Fibroblast of lung (primary cell): ENCODE measurements around the gene EFCAB12. TPM values are rescaled to one million over a fixed set of nuclear protein-coding genes. Genes with fewer than 3 reads are reported as not detected.

Source experiments
- DNase-seq, 2 donors: peaks; one replicate each; pipeline versions ENCODE4 v3.0.0 to v3.0.0-alpha.2; 2010; ENCODE audit warnings: low read depth in 2 of 2
- H2AFZ ChIP-seq: 2 replicates; pipeline ENCODE4 v1.5.1; 2012; ENCODE audit warnings: low read length, control low read depth, inconsistent platforms
- H3K27ac ChIP-seq: 2 replicates; pipeline ENCODE4 v1.5.1; 2011; ENCODE audit warnings: low read length, control low read depth; ENCODE audit not compliant: insufficient read depth
- H3K27me3 ChIP-seq: 2 replicates; pipeline ENCODE4 v1.5.1; 2011; ENCODE audit warnings: mild to moderate bottlenecking, low read length; ENCODE audit not compliant: control insufficient read depth, insufficient read depth
- H3K36me3 ChIP-seq: 2 replicates; pipeline ENCODE4 v1.5.1; 2011; ENCODE audit warnings: low read length; ENCODE audit not compliant: control insufficient read depth, insufficient read depth
- H3K4me1 ChIP-seq: 2 replicates; pipeline ENCODE4 v1.5.1; 2011; ENCODE audit warnings: low read length; ENCODE audit not compliant: control insufficient read depth, insufficient read depth; ENCODE audit errors: extremely low read depth
- H3K4me2 ChIP-seq: 2 replicates; pipeline ENCODE4 v1.5.1; 2011; ENCODE audit warnings: low read length, control low read depth; ENCODE audit not compliant: insufficient read depth; ENCODE audit errors: extremely low read depth
- H3K4me3 ChIP-seq, 4 experiments: fragments of 200-600 bp in 1 of 4; sonication (generic) in 1 of 4; replicated peaks in 1 of 4; 2 replicates each; pipeline ENCODE4 v1.5.1; 2011 to 2016; ENCODE audit warnings: low read length in 4 of 4, low read depth in 3 of 4, mild to moderate bottlenecking in 3 of 4, control low read depth in 2 of 4, inconsistent platforms in 1 of 4, mixed read lengths in 1 of 4; ENCODE audit not compliant: insufficient read depth in 1 of 4; ENCODE audit errors: control extremely low read depth in 1 of 4
- H3K79me2 ChIP-seq: 2 replicates; pipeline ENCODE4 v1.5.1; 2012; ENCODE audit warnings: mild to moderate bottlenecking, low read length, inconsistent platforms; ENCODE audit not compliant: control insufficient read depth, insufficient read depth
- H3K9ac ChIP-seq: 2 replicates; pipeline ENCODE4 v1.5.1; 2011; ENCODE audit warnings: mild to moderate bottlenecking, low read length, control low read depth; ENCODE audit not compliant: insufficient read depth
- H3K9me3 ChIP-seq: 2 replicates; pipeline ENCODE4 v1.5.1; 2012; ENCODE audit warnings: low read depth, low read length; ENCODE audit not compliant: control insufficient read depth, insufficient read depth
- H4K20me1 ChIP-seq: 2 replicates; pipeline ENCODE4 v1.5.1; 2011; ENCODE audit warnings: low read length; ENCODE audit not compliant: control insufficient read depth, insufficient read depth; ENCODE audit errors: extremely low read depth
- CTCF ChIP-seq, 2 donors: IDR thresholded peaks in 1 of 2; conservative IDR thresholded peaks in 1 of 2; 1 replicate in 1 of 2; 2 replicates in 1 of 2; pipeline ENCODE4 v1.5.1; 2011 to 2012; ENCODE audit warnings: low read length in 2 of 2, control low read depth in 1 of 2, inconsistent platforms in 1 of 2, low read depth in 1 of 2, mild to moderate bottlenecking in 1 of 2
- EZH2 ChIP-seq: IDR thresholded peaks from 2 replicates; pipeline ENCODE4 v1.5.1; 2012; ENCODE audit warnings: low read length, control low read depth, mild to moderate bottlenecking; ENCODE audit errors: missing control alignments
- polyA plus RNA-seq, 2 donors: library from polyadenylated mRNA; depleted of rRNA in 1 of 2; stranded (reverse) in 1 of 2; unstranded in 1 of 2; fragments of >200 nt; gene quantifications; 2 replicates each; pipeline ENCODE4 v1.2.1, GENCODE V29; 2011 to 2012; ENCODE audit warnings: missing spikeins in 1 of 2
- total RNA-seq: library from RNA; depleted of rRNA; stranded (reverse); fragments of >200 nt; gene quantifications from 2 replicates; pipeline ENCODE4 v1.2.1, GENCODE V29; 2014

The EFCAB12 gene
- total and polyA plus RNA-seq, 2 donors (not counting 1 experiment from before 2014, with no cell fraction given) = 0.17 TPM; not detected in 1

GRCh38 chr3:129404130-129404529 lies 24.3 kb downstream of the EFCAB12 start:
- no peak overlapping the region for H3K9ac ChIP-seq
- no peak overlapping the region for H2AFZ ChIP-seq
- H3K4me2 ChIP-seq = no peak overlapping the region
- no peak for DNase-seq
- H3K4me1 ChIP-seq = no peaks in the 10 kb centered on the region
- no peak overlapping the region for H3K27ac ChIP-seq
- no peaks in the 10 kb centered on the region for H3K27me3 ChIP-seq
- H3K4me3 ChIP-seq = no peak overlapping the region
- no peaks in the 10 kb centered on the region for H3K36me3 ChIP-seq
- peaks cover under 1% of the 10 kb centered on the region for H3K79me2 ChIP-seq
- TF ChIP-seq CTCF (conservative IDR thresholded peaks at IDR 0.05 in 1 of 2, IDR thresholded peaks at IDR 0.05 in 1 of 2; ENCODE audit: low read depth in 1 of 2, low read length in 2 of 2) = no peak
- no peak for TF ChIP-seq EZH2
- no peaks in the 10 kb centered on the region for H4K20me1 ChIP-seq
- H3K9me3 ChIP-seq = no peaks in the 10 kb centered on the region

- Histone ChIP-seq H3K4me1 (no peaks in the 10 kb centered on the region), H2AFZ (no peak overlapping the region), H3K4me3 (no peak overlapping the region), H3K9ac (no peak overlapping the region), H3K36me3 (no peaks in the 10 kb centered on the region), H3K79me2 (peaks cover 7% of the 10 kb centered on the region), H3K9me3 (no peaks in the 10 kb centered on the region), H3K4me2 (no peak overlapping the region), H3K27ac (no peak overlapping the region), H3K27me3 (no peaks in the 10 kb centered on the region), H4K20me1 (no peaks in the 10 kb centered on the region)
- TF ChIP-seq CTCF (conservative IDR thresholded peaks at IDR 0.05 in 1 of 2, IDR thresholded peaks at IDR 0.05 in 1 of 2; ENCODE audit: low read depth in 1 of 2, low read length in 2 of 2) (no peak), EZH2 (no peak)
- no peak for DNase-seq
Measured at GRCh38 chr3:129403450-129403849, 25.0 kb downstream of the EFCAB12 start.

GRCh38 chr3:129402616-129403015 lies 25.8 kb downstream of the EFCAB12 start:
- Histone ChIP-seq H2AFZ (no peak overlapping the region), H3K4me1 (no peaks in the 10 kb centered on the region)

More at GRCh38 chr3:129402616-129403015, 25.8 kb downstream of the EFCAB12 start:
- DNase-seq = no peak
- no peaks in the 10 kb centered on the region for H3K9me3 ChIP-seq
- TF ChIP-seq CTCF (conservative IDR thresholded peaks at IDR 0.05 in 1 of 2, IDR thresholded peaks at IDR 0.05 in 1 of 2; ENCODE audit: low read depth in 1 of 2, low read length in 2 of 2) = no peak
- TF ChIP-seq EZH2 = no peak
- no peak overlapping the region for H3K27ac ChIP-seq
- H3K36me3 ChIP-seq = no peaks in the 10 kb centered on the region
- no peak overlapping the region for H3K4me2 ChIP-seq
- no peaks in the 10 kb centered on the region for H4K20me1 ChIP-seq
- no peak overlapping the region for H3K4me3 ChIP-seq
- H3K27me3 ChIP-seq = no peaks in the 10 kb centered on the region
- no peak overlapping the region for H3K9ac ChIP-seq
- peaks cover 16% of the 10 kb centered on the region for H3K79me2 ChIP-seq
